NCI-H1048 (cell line): Measurements from ENCODE around the gene PITPNM3.

Source experiments
- DNase-seq: peaks from one replicate; lab custom pipeline; 2025; lab: John Stamatoyannopoulos, UW

The PITPNM3 gene

DNA sequence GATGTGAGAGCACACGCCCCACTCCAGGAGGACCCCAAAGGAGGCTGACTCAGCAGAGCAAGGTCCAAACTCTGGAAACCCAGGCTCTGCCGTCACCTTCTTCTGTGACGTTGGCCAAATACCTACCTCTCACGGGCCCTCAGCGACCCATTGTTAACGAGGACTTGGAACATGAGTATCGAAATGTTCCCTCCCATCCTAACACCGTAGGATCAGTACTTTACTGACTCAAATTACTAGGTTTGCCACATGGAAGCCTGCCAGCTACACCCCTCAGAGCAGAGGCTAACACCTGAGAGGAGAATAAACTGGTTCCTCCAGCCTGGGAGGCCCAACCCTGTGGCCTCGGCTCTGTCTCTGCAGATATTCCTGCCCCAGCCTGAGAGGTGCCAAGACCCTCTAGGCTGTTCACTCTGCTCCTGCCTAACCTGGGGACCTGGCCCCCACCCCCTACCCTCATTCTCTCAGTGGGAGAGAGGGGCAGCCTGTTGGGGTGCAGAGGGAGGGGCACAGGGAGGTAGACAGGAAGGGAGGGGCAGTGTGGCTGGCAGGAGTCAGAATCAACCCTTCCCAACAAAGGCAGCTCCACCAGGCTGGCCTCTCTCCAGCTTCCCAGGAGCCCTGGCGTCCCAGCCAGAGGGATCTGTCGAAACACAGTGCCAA is 4.4 kb downstream of the PITPNM3 start:
- DNase-seq, result no peak

DNA sequence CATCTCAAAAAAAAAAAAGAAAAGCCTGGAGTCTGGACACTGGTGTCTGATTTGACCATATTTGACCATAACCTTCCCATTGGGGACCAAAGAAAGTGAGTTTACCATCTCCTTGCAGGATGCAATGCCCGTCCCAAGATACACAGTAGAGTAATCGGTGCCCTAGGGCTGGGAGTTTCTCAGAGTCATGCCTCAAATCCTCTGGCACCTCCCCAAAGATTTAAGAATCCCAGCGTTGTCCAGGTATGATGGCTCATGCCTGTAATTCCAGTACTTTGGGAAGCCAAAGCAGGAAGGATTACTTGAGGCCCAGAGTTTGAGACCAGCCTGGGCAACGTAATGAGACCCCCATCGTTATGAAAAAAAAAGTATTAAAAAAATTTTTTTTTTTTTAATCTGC is 5.0 kb downstream of the PITPNM3 start:
- no peak for DNase-seq

DNA sequence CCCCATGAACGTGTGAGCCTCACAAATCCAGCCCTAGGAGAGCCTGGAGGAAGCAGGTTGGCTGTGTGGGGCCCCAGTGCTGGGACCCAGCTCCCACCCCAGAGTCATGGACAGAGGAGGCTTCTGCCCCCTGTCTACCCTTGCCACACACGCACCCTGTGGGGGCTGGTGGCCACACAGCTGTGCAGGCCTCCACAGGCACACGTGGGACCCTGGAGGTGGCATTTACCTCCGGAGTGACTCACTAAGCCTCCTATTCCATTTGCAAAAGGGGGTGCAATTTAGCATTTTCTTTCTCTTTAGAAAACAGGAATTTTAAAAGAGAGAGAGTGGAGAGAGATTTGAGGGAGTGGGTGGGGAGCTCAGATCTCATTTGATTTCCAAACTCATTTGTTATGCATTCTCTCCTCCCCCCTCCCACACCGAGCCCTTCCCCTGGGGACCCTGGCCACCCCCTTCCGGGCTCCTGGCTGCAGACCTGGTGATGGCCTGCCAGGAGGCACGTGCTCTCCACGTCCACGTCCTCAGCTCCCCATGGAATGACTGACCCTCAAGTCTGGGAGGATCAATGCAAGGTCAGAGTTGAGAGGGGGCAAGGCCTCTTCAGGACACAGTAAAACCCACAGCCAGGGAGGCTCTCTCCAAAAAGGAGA is 6.8 kb downstream of the PITPNM3 start:
- no peak for DNase-seq

DNA sequence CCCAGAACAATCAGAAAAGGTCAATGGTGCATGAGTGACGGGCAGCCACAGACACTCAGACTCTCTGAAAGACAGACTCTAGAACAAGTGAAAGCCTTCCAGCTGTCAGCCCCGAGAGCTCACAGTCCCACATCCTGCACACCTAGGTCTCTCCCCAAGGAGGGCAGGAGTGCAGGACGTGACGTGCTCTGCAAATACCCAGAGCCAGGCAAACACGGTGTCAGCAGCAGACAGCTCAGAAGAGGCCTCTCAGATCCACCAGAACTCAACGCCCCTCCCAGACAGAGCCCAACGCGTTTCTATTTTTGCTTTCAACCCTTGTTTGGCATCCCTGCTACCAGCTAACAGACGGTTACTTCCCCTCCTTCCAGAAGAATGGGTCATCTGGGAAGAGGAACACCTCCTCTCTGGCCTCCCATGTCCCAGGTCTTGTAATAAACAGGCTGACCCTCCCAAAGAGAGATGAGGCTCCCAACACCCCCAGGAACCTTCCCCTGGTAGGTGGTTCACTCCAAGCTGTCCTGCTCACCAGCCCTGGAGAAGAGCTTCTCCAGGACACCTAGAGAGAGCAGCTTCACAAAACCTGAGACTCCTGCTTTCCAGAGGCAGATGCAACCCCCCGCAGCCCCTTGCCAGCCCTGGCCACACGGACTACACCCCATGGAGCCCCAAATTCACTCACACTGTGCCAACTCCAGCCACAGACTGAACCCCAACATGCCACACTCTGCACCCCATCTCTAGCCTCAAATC is 7.6 kb downstream of the PITPNM3 start:
- DNase-seq, result no peak

DNA sequence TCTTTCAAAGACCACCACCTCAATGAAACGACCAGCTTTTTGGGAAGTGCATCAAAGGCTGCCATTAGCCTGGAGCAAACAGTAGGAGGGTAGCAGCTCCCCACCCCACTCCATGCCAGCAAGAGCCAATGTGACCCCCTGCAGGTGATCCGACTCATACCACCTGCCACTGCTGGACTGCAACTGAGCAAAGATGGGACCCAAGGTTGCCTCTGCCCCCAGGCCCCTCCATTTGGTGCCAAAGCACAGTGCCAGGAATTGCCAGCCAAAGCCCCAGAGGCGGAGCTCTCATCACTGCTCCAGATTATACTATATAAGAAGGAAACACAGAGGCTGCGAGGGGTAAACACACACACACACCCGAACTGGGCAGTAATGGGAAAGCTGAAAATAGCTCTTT is 8.3 kb downstream of the PITPNM3 start:
- DNase-seq, result no peak

DNA sequence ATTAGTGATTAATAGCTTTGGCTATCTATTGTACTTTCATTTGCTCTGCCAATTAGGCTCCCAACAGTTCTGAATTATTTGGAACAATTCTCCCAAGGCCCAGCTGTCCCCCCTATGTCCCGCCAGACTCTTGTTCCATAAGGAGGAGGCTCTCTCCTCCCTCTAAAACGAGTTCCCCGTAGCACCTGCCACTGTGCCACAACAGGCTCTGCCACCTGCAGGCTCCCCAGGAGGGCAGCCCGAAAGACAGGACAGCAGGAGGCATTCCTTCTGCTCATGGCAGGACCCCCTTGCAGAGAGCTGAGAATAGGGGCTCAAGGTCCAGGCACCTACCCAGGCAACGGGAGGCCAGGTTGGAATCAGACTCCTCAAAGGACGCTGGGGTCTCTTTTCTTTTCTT is 9.0 kb downstream of the PITPNM3 start:
- no peak for DNase-seq

DNA sequence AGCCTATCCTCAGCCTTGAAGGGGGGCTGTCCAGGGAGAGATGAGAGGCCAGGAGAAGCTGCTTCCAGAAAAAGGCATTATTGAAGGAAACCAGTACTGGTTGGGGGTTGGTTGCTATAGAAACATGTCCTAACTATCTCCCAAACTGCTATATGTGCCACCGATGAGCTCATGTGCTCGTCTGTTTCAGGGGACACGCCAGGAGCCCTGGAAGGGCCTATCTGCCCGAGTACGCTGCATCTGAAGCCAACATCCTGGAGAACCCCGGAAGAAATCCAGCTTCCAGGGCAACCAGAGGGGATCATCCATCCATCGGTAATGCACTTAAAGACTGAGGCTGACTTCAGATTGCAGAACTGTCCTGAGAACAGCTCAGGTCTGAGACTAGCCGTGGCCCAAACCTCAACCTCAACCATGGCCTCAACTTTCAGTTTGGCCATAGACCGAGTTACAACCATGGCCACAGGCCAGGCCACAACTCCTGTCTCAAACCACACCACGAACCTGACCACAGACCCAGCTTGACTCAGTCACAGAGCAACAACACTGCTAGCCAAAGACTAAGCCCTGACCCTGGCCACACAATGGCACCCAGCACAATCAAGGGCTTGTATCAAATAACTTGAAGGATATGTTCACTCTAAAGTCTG is 10.2 kb downstream of the PITPNM3 start:
- DNase-seq, result no peak

DNA sequence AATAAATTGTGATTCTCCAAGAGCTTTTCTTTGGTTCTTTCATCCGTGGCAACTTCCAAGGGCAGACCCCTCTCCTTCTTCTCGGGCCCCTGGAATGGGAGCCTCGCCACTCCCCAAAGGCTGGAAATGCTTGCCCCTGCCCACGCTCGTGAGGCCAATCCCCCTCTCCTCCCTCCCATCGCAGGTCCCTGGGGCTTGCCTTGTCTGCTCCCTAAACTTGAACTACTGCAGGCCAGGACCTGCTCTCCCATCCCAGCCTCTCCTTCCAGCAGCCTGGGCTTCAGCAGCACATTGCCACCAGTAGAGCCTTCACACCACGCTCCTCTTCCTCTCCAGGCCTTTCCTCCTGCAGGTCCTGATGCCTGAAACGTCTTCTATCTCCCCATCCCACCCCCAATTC is 11.1 kb downstream of the PITPNM3 start:
- DNase-seq, result no peak

DNA sequence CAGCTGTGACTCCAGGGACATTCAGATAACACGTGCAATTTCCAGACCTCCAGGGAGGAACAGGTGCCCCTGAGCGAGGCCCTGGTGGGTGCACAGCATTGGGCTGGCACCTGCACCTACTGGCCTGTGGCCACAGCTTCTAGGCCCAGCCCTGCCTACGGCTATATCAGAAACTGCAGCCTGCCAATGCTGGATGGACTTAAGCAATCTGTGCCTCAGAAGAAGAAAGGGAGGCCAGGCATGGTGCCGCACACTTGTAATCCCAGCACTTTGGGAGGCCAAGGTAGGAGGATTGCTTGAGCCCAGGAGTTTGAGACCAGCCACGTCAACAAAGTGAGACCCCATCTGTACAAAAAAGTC is 12.4 kb downstream of the PITPNM3 start:
- DNase-seq, result no peak

DNA sequence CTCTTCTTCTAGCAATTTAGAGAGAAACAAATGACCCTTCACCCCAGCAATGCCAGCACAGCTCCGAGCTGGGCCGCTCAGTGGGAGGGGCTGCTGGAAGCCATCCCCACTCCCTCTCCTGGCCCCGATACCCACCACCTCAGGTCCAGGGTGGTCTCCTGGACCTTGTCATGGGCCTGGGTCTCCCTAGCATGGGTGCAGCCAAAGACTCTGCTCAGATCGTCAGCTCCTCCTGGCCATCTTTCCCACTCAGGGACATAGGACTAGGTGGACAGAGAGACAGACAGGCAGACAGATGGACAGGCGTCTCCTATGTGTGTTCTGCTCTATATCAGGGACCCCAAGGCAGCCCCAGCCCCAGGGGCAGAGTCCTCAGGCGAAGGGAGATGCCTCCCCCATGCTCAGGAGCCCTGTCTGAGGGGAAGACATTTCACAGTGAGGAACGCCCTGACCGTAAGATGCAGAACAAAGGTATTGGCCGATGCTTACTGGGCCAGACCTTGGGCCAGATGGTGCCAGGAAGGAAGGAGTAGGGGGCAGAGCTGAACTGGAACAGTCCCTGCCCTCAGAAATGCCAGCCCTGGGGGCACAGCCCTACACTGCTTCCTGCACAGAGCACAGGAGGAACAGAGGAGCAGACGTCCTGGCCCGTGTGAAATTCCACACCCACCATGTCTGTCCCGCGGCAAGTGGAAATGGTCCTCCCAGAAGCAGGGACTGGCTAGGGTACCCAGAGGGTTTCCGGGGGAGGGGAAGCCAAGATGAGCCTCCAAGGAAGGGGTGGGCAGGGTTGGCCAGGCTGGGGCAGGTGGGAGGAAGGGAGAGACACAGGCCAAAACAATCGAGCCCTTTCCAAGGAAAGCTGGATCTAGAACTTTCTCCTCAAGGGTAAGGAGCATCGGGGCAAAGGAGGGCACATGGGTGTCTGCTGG is 13.0 kb downstream of the PITPNM3 start:
- DNase-seq, result no peak

DNA sequence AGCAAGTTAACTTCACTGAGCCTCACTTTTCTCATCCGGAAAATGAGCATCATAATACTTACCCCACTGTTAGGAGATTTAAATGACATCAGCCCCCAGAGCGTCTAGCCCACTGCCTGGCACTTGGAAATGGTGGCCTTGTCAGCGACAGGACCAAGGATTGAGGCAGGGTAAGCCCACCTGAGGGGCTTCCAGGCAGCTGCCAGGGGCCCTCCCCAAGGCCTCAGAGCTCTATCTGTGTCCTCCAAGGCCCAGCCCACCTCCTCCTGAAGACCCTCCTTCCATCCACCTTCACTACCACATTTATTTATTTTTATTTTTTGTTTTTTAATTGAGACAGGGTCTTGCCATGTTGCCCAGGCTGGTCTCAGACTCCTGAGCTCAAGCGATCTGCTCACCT is 13.8 kb downstream of the PITPNM3 start:
- no peak for DNase-seq

DNA sequence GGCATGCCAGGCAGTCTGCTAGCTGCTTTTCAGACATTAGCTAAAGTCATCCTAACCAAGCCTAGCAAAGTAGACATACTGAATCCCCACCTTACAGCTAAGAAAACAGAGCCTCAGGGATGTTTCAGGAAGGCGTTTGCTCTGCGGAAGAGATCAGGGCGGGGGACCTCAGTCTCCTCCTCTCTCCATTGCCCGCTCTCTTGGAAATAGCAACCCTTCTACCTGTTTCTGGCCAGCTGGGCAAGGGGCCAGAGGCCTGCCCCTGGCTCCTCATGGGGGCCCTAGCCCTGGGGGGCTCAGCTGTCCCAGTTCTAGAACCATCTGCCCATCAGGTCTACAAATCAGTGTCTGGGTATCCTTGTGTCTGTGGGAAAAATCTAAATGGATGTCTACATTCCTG is 14.5 kb downstream of the PITPNM3 start:
- no peak for DNase-seq

DNA sequence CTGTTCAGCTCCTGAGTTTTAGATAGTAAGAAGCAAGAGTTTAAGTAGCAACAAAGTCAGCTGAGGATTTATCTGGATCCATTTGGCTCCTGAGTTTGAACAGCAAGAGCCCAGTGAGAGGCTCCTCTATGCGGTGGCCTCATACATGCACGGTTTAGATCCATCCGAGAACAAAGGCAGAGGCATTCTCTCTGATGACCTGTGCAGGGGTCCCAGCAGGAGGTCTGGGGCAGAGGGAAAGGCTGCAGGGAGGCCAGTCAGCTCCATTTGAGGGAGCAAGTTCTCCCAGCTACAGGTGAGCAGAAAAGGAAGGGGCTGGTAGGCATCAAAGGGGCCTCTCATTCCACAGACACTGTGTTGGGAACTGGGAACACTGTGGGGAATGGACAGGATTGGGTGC is 16.5 kb downstream of the PITPNM3 start:
- DNase-seq, result no peak

DNA sequence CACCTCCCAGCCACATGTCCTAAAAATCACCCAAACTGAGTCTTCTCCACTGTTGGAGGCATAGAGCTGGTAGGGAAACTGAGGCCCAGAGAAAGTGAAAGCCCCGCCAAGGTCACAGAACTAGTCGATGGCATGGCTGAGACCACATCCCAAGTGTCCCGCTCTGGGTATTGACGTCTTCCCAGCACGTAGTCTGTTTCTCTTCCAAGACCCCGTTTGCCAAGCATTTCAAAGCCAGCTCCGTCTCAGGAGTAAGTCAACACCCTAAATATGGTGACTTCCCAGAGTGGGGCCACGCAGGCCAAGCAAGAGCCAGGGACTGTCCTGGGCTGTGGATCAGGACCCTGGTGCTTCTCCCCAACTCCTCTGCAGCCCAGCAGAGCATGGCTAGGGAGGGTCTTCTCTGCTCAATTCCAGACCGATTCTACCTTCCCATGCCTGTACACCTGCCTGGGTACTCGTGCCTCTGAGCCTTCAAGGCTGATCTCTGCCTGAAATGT is 19.7 kb downstream of the PITPNM3 start:
- no peak for DNase-seq

DNA sequence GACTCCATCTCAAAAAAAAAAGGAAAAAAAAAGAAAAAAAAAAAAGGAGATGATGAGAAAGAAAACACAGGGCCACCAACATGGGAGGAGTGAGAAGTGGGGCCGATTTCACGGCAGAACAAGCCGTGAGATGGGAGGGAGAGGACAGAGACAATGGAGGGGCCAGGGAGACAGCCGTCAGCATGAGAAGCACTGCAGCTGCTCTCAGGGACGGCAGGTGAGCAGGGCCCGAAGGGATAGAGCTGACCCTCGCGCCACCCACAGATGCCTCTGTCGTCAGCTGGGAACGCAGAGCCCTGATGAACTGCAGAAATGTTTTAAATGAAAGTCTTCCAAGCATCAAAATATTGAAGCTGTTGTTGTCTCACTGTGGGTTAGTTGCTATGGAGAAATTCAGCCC is 20.3 kb downstream of the PITPNM3 start:
- DNase-seq, result no peak

DNA sequence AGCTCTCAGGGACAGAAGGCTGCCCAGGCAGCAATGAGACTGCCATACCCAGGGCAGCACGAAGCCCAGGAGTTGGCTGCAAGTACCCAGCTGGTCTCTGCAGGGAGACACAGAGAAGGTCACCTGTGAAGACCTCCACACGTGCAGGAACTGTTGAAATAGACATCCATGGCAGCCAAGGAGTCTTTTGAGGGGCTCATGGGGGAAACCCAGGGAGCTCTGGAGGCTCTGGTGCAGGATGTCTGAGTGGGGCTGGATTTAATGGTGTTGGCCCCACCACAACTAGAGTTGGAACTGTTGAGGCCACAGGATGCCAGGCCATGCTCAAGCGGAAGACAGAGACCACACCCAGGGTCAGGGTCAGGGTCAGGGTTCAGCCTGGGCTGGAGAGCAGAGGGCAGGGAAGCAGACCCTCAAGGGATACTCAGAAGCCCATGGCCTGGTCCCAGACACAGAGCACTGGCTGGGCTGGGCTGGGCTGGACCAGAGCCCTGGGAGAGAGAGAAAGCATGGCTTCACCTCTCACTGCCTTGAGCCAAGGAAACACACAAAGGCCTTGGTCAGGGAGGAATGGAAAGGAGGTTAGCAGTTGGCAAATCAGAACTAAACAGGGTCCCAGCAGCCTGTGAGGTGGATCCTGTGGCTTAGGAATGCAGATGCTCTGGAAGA is 21.4 kb downstream of the PITPNM3 start:
- no peak for DNase-seq

DNA sequence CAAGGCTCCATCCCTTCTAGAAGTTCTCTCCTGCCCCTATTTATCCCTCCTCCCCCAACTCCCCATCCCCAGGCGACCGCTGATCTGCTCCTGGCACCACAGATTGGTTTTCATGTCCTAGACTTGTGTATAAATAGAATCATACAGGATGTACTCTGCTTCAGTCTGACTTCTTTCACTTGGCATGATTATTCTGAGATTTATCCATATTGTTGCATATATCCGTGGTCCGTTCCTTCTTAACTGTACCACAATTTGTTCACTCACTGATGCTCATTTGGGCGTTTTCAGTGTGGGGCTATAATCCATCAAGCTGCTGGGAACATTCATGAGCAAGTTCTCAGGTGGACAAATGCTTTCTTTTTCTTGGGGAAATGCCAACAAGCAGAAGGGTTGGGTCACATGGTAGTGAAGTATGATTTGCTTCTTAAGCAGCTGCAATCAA is 23.9 kb downstream of the PITPNM3 start:
- DNase-seq, result no peak

DNA sequence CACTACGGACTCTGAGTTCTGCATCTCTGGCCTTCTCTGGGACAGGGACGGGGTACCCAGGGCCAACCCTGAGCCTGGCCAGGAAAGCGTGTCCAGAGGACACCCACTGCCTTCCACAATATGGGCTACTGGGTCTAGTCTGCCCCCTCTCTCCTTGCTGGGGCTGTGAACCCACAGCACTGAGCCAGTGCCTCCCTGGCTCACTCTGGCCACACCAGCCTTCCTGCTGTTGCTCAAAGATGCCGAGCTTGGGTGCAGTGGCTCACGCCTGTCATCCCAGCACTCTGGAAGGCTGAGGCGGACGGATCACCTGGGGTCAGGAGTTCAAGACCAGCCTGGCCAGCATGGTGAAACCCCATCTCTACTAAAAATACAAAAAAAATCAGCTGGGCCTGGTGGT is 24.8 kb downstream of the PITPNM3 start:
- no peak for DNase-seq

DNA sequence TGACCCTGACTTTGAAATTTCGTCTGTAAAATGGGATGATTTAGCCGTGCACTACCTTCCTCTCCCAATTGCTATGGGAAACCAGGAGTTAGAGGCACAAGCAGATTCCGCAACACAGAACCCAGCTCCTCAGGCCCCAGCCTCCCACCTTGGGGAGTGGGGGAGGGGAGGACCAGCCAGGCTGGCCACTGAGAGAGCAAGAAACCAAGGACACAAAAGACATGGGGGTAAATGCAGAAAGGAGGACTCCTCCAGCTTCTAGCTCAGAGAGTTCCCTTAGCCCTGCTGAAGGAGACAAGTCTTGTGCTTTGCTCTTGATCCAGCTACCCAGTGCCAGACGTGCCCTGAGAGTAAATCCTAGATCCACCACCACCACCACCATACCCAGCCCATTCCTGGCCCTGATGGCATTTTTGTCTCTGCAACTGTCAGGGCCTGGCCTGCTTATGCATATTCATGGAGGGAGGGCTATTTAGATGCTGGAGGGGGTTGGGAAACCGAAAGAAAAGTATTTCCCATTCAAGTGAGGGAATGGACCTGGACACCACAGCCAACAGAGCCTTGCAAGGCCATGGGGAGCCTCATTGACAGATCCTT is 25.9 kb downstream of the PITPNM3 start:
- no peak for DNase-seq

DNA sequence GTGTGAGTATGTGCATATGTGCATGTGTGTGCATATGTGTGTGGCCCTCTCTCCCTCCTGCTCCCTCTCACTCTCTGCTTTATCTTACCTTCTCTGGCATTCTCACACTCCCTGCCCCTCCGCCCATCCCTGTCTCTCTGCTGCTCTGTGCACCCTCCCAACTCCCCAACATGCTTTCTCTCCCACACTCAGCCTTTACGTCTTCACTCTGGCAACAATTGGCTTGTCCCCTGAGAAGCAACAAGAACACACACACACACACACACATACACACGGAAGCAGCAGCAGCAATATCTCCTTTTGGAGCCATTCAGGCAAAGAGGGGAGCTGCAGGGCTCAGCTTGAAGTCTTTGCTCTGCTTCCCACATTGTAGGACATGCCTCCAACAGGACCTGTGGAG is 27.8 kb downstream of the PITPNM3 start:
- DNase-seq, result no peak
